ENCODE measurements around the gene PI3.

DNA sequence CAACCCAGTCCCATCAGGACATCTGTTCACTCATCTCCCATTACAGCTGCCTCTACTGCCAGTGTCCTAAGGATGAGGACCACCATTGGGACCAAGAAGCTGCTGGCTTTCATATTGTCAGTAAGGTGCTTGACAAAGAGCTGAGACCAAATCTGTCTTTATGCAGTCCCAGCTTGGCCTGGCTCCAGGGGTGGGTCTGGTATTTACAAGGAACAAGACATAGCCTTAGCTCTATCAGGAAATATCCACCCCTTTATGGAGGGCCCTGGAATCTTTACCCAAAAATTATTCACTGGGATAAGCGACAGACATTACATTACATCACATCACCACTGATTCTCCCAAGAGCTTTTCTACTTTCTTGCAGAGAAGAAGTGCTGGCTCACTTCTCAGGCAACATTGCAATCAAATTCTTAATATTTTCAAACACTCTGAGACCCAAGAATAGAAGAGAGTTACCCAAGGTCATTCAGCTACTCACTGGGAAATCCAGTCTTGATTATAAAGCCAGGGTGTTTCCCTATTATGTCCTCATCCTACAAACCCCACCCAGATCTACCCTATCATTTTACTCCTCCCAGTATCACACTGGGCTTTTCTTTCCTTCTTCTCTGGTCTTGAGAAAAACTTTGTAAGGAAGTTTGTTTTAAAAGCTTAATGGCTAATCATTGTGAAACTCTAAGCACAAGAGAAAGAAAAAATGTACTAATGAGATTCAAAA is 11.5 kb upstream of the PI3 start:
- TF ChIP-seq, protein P1, sequence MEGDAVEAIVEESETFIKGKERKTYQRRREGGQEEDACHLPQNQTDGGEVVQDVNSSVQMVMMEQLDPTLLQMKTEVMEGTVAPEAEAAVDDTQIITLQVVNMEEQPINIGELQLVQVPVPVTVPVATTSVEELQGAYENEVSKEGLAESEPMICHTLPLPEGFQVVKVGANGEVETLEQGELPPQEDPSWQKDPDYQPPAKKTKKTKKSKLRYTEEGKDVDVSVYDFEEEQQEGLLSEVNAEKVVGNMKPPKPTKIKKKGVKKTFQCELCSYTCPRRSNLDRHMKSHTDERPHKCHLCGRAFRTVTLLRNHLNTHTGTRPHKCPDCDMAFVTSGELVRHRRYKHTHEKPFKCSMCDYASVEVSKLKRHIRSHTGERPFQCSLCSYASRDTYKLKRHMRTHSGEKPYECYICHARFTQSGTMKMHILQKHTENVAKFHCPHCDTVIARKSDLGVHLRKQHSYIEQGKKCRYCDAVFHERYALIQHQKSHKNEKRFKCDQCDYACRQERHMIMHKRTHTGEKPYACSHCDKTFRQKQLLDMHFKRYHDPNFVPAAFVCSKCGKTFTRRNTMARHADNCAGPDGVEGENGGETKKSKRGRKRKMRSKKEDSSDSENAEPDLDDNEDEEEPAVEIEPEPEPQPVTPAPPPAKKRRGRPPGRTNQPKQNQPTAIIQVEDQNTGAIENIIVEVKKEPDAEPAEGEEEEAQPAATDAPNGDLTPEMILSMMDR (IDR thresholded peaks at IDR 0.05), result no peak
- no peak for TF ChIP-seq POLR2A (IDR thresholded peaks at IDR 0.05)
